SU-DHL-6 (cell line): ENCODE measurements around the gene KCNS1.

Source experiments
- H2AFZ ChIP-seq: fragments of 200-600 bp; sonication (generic); 2 replicates; pipeline ENCODE4 v1.6.1; 2014; ENCODE audit warnings: low read depth, mild to moderate bottlenecking, moderate library complexity, mixed read lengths, antibody characterized with exemption, low read length; ENCODE audit not compliant: severe bottlenecking
- H3F3A ChIP-seq: fragments of 200-600 bp; shearing (Covaris generic); 2 replicates; pipeline ENCODE4 v1.6.0; 2016; ENCODE audit warnings: antibody characterized with exemption, mild to moderate bottlenecking; ENCODE audit not compliant: insufficient read depth
- H3K27ac ChIP-seq: fragments of 200-600 bp; sonication (generic); 2 replicates; pipeline ENCODE4 v1.5.1; 2016; ENCODE audit warnings: low read depth, mild to moderate bottlenecking, low read length, moderate library complexity, mixed read lengths
- H3K27me3 ChIP-seq: fragments of 200-600 bp; sonication (generic), shearing (Covaris generic); 2 replicates; pipeline ENCODE4 v1.6.0; 2014; ENCODE audit warnings: mild to moderate bottlenecking, low read length
- H3K36me3 ChIP-seq: fragments of 200-600 bp; sonication (generic); 2 replicates; pipeline ENCODE4 v1.6.1; 2014; ENCODE audit warnings: mild to moderate bottlenecking, low read length, mixed read lengths
- H3K4me2 ChIP-seq: fragments of 300-600, 200-600 bp; shearing (Covaris generic), sonication (generic); 2 replicates; pipeline ENCODE4 v1.6.0; 2014; ENCODE audit warnings: low read length, low read depth, mild to moderate bottlenecking; ENCODE audit not compliant: poor library complexity, severe bottlenecking
- H3K4me3 ChIP-seq: fragments of 200-600 bp; sonication (generic); 2 replicates; pipeline ENCODE4 v1.5.1; 2014; ENCODE audit warnings: antibody characterized with exemption, low read length, mild to moderate bottlenecking, mixed read lengths; ENCODE audit not compliant: insufficient read depth, poor library complexity, severe bottlenecking
- H3K79me2 ChIP-seq: fragments of 200-600 bp; sonication (generic); 2 replicates; pipeline ENCODE4 v1.6.1; 2014; ENCODE audit warnings: mild to moderate bottlenecking, low read length, moderate library complexity; ENCODE audit not compliant: insufficient read depth
- H3K9ac ChIP-seq: fragments of 200-600 bp; sonication (generic); 2 replicates; pipeline ENCODE4 v1.7.0; 2014; ENCODE audit warnings: mild to moderate bottlenecking, low read length
- H3K9me2 ChIP-seq: fragments of 200-600 bp; sonication (generic); replicated peaks from 2 replicates; pipeline ENCODE4 v1.6.1; 2014; ENCODE audit warnings: low read length; ENCODE audit not compliant: insufficient read depth
- H3K9me3 ChIP-seq: fragments of 200-600 bp; sonication (generic); 2 replicates; pipeline ENCODE4 v1.6.1; 2014; ENCODE audit warnings: low read length, mixed read lengths; ENCODE audit not compliant: insufficient read depth
- H4K20me1 ChIP-seq: fragments of 200-600 bp; sonication (generic); 2 replicates; pipeline ENCODE4 v1.6.1; 2014; ENCODE audit warnings: low read depth, mild to moderate bottlenecking, antibody characterized with exemption, low read length, moderate library complexity, mixed read lengths
- CTCF ChIP-seq: fragments of 200-600 bp; sonication (generic); IDR thresholded peaks from one replicate; pipeline ENCODE4 v1.5.1; 2017; ENCODE audit warnings: antibody characterized with exemption, mild to moderate bottlenecking, low read length, moderate library complexity; ENCODE audit not compliant: insufficient read depth, poor library complexity, severe bottlenecking
- EZH2phosphoT487 ChIP-seq: fragments of 200-600 bp; sonication (generic), shearing (Covaris generic); conservative IDR thresholded peaks from 2 replicates; pipeline ENCODE4 v1.6.1; 2018; ENCODE audit warnings: mild to moderate bottlenecking, antibody characterized with exemption, low read length, moderate library complexity, mixed read lengths

The KCNS1 gene

DNA sequence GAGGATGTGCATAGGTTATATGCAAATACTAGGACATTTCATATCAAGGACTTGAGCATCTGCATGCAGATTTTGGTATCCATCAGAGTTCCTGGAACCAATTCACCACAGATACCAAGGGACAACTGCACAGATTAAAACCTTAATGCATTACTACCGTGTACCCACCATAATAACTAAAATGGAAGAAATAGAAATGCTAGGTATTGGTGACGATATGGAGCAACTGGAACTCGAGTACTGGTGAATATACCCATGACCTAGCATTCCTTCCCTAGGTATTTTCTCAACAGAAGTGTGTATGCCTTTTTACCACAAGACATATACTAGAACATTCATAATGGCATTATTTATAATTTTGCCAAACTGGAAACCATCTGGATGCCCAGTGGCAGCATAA is 18.5 kb downstream of the KCNS1 start:
- no peaks in the 10 kb centered on the region for H4K20me1 ChIP-seq
- H3K9me2 ChIP-seq, result no peaks in the 10 kb centered on the region
- H3K4me2 ChIP-seq, result no peak overlapping the region
- no peaks in the 10 kb centered on the region for H3F3A ChIP-seq
- no peak overlapping the region for H3K27ac ChIP-seq
- H3K36me3 ChIP-seq, result peaks cover 48% of the 10 kb centered on the region
- H2AFZ ChIP-seq, result no peak overlapping the region
- TF ChIP-seq EZH2phosphoT487 (no peak), CTCF (no peak)
- no peaks in the 10 kb centered on the region for H3K79me2 ChIP-seq
- no peaks in the 10 kb centered on the region for H3K9me3 ChIP-seq
- H3K9ac ChIP-seq, result no peak overlapping the region
- no peaks in the 10 kb centered on the region for H3K27me3 ChIP-seq
- no peak overlapping the region for H3K4me3 ChIP-seq

DNA sequence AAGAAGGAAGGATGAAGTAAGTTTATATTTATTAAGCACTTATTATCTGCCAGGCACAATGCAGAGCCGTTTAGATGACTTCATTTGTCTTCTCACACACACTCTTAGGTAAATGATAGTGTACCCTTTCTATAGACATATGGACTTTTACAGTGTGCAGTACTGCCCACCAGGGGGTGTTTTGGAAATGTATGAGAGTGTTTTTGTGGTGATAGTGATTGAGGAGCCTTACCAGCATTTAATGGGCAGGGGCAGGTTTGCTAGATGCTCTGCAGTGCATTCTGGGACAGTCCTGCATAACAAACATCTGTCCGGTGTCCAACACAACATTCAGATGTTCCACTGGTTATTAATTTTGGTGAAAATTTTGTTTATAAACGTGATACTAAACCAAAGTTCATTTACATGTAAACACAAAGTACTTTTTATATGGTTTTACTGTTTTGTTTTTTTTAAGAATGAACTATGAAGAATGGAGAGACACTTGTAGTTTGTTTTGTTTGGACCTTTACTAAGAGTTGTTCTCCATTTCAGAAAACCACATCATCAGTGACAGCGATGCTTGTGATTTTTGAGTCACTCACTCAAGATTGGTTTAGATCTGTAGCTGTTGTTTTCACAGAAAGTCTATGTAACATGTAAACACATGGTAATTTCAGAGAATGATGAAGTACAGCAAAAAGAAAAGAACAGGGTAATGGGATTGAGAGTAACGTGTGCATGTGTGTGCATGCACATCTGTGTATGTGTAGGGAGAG is 19.9 kb downstream of the KCNS1 start:
- Histone ChIP-seq H3K79me2 (no peaks in the 10 kb centered on the region), H2AFZ (no peak overlapping the region), H3K4me3 (no peak overlapping the region), H3K9me2 (no peaks in the 10 kb centered on the region), H3K36me3 (peaks cover 54% of the 10 kb centered on the region), H3K9me3 (no peaks in the 10 kb centered on the region), H3K9ac (no peak overlapping the region), H3K27me3 (no peaks in the 10 kb centered on the region), H3F3A (no peaks in the 10 kb centered on the region), H4K20me1 (no peaks in the 10 kb centered on the region), H3K4me2 (no peak overlapping the region), H3K27ac (no peak overlapping the region)
- TF ChIP-seq EZH2phosphoT487 (no peak), CTCF (peak; percentile 14)

GRCh38 chr20:45077559-45077958 is 23.4 kb downstream of the KCNS1 start:
- H3K4me2 ChIP-seq, result no peak overlapping the region
- no peaks in the 10 kb centered on the region for H3K9me3 ChIP-seq
- peaks cover 2% of the 10 kb centered on the region; the same call in 1 of the 2 replicates for H3K79me2 ChIP-seq
- H3F3A ChIP-seq, result no peaks in the 10 kb centered on the region
- no peaks in the 10 kb centered on the region for H3K27me3 ChIP-seq
- H3K4me3 ChIP-seq, result no peak overlapping the region
- H3K27ac ChIP-seq, result no peak overlapping the region
- H2AFZ ChIP-seq, result no peak overlapping the region
- H3K9ac ChIP-seq, result no peak overlapping the region
- no peaks in the 10 kb centered on the region for H3K9me2 ChIP-seq
- peaks cover 62% of the 10 kb centered on the region for H3K36me3 ChIP-seq
- TF ChIP-seq CTCF, result no peak
- no peak for TF ChIP-seq EZH2phosphoT487
- H4K20me1 ChIP-seq, result no peaks in the 10 kb centered on the region
